ENCODE results near the gene TRIM54. TPM values are rescaled to one million over a fixed set of nuclear protein-coding genes. Genes with fewer than 3 reads are reported as not detected.

TRIM54 gene
- total RNA-seq, 2 donors from 2014 or later = 0.86 to 2.2 TPM

- Histone ChIP-seq H3K9ac (ENCODE audit: extremely low read depth, low read length, poor library complexity, severe bottlenecking) (no peak overlapping the region), H3K36me3 (ENCODE audit: control insufficient read depth, insufficient read depth, low read length) (no peaks in the 10 kb centered on the region), H3K27me3 (ENCODE audit: control insufficient read depth, insufficient read depth, low read length, poor library complexity, severe bottlenecking) (peaks cover 7% of the 10 kb centered on the region), H3K27ac (ENCODE audit: low read depth, low read length) (no peak overlapping the region), H3K9me3 (ENCODE audit: control insufficient read depth, low read length) (no peaks in the 10 kb centered on the region), H3K4me1 (ENCODE audit: control insufficient read depth, insufficient read depth, low read length) (no peaks in the 10 kb centered on the region), H3K4me3 (ENCODE audit: low read length) (no peak overlapping the region)
- Mint-ChIP-seq H3K36me3 (ENCODE audit: low read depth) (peaks cover 7% of the 10 kb centered on the region), H3K4me3 (no peak overlapping the region), H3K27ac (no peak overlapping the region), H3K27me3 (ENCODE audit: insufficient read depth) (peaks cover 6% of the 10 kb centered on the region), H3K4me1 (no peaks in the 10 kb centered on the region), H3K9me3 (no peaks in the 10 kb centered on the region)
- 88 to 90% methylated on average over 6 to 8 of the region's 8 CpGs for WGBS, 2 experiments (ENCODE audit: insufficient coverage in 1 of 2, insufficient read length in 1 of 2)
- TF ChIP-seq CTCF (conservative IDR thresholded peaks at IDR 0.05) = no peak
- no peak for DNase-seq
Measured at GRCh38 chr2:27313882-27314645, 31.8 kb downstream of the TRIM54 start.

DNA sequence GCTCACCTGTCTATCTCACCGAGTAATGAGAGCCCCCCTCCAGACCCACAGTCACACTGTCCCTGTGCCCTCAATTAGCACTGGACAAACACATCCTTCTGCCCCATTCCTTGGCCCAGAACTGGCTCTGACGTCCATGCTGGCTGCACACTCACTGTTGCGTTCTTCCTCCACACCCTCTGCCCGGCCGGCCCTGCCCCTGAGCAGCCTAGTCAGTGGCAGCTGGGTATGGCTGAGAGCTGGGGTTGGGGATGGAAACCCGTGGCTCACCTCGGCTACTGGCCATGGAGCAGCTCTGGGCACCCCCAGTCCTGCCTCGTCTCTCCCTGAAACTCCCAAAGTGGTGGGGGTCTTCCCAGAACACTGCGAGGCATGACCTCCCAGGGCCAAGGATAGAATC, 32.5 kb downstream of the TRIM54 start:
- Histone ChIP-seq H3K9ac (ENCODE audit: extremely low read depth, low read length, poor library complexity, severe bottlenecking) (no peak overlapping the region), H3K27me3 (ENCODE audit: control insufficient read depth, insufficient read depth, low read length, poor library complexity, severe bottlenecking) (peaks cover 1% of the 10 kb centered on the region), H3K4me1 (ENCODE audit: control insufficient read depth, insufficient read depth, low read length) (no peaks in the 10 kb centered on the region), H3K4me3 (ENCODE audit: low read length) (no peak overlapping the region), H3K36me3 (ENCODE audit: control insufficient read depth, insufficient read depth, low read length) (no peaks in the 10 kb centered on the region), H3K9me3 (ENCODE audit: control insufficient read depth, low read length) (no peaks in the 10 kb centered on the region), H3K27ac (ENCODE audit: low read depth, low read length) (no peak overlapping the region)
- Mint-ChIP-seq H3K4me3 (no peak overlapping the region), H3K9me3 (no peaks in the 10 kb centered on the region), H3K27me3 (ENCODE audit: insufficient read depth) (peaks cover 2% of the 10 kb centered on the region), H3K36me3 (ENCODE audit: low read depth) (peaks cover 2% of the 10 kb centered on the region), H3K27ac (no peak overlapping the region), H3K4me1 (no peaks in the 10 kb centered on the region)
- WGBS, 2 experiments (ENCODE audit: insufficient coverage in 1 of 2, insufficient read length in 1 of 2) = 88 to 93% methylated on average over 3 to 9 of the region's 9 CpGs
- DNase-seq = no peak
- no peak for TF ChIP-seq CTCF (conservative IDR thresholded peaks at IDR 0.05)

GRCh38 chr2:27315122-27315521, 32.9 kb downstream of the TRIM54 start:
- no peaks in the 10 kb centered on the region for H3K4me1 Mint-ChIP-seq
- Histone ChIP-seq H3K9me3 (ENCODE audit: control insufficient read depth, low read length) (no peaks in the 10 kb centered on the region), H3K27me3 (ENCODE audit: control insufficient read depth, insufficient read depth, low read length, poor library complexity, severe bottlenecking) (no peaks in the 10 kb centered on the region), H3K36me3 (ENCODE audit: control insufficient read depth, insufficient read depth, low read length) (no peaks in the 10 kb centered on the region), H3K4me3 (ENCODE audit: low read length) (no peak overlapping the region), H3K4me1 (ENCODE audit: control insufficient read depth, insufficient read depth, low read length) (no peaks in the 10 kb centered on the region), H3K27ac (ENCODE audit: low read depth, low read length) (no peak overlapping the region), H3K9ac (ENCODE audit: extremely low read depth, low read length, poor library complexity, severe bottlenecking) (no peak overlapping the region)
- no peaks in the 10 kb centered on the region for H3K36me3 Mint-ChIP-seq (ENCODE audit: low read depth)
- TF ChIP-seq CTCF (conservative IDR thresholded peaks at IDR 0.05) = no peak
- H3K27ac Mint-ChIP-seq = no peak overlapping the region
- H3K9me3 Mint-ChIP-seq = no peaks in the 10 kb centered on the region
- no peak overlapping the region for H3K4me3 Mint-ChIP-seq
- 77 to 89% methylated on average over 7 to 8 of the region's 8 CpGs for WGBS, 2 experiments (ENCODE audit: insufficient coverage in 1 of 2, insufficient read length in 1 of 2)
- DNase-seq = no peak
- peaks cover 2% of the 10 kb centered on the region for H3K27me3 Mint-ChIP-seq (ENCODE audit: insufficient read depth)
